ENCODE results near the gene SPTBN4. TPM values are rescaled to one million over a fixed set of nuclear protein-coding genes. Genes with fewer than 3 reads are reported as not detected.
"Not testable (repeated sequence)": the region's sequence is repeated elsewhere in the genome, so short reads cannot be mapped to it uniquely, and the experiment has no call there.

Gene SPTBN4
- total RNA-seq, 6 experiments from 2014 or later = 0.17 to 0.96 (median 0.54) TPM

- DNase-seq = no peak
- Mint-ChIP-seq H3K27me3 (ENCODE audit: insufficient read depth) (peaks cover 53% of the 10 kb centered on the region), H3K36me3 (ENCODE audit: low read depth) (no peaks in the 10 kb centered on the region), H3K9me3 (no peaks in the 10 kb centered on the region), H3K4me1 (ENCODE audit: low read depth) (no peaks in the 10 kb centered on the region), H3K4me3 (no peak overlapping the region), H3K27ac (no peak overlapping the region)
- TF ChIP-seq CTCF (IDR thresholded peaks at IDR 0.05) = no peak
Measured at GRCh38 chr19:40513345-40513678, 46.5 kb downstream of the SPTBN4 start.

- no peaks in the 10 kb centered on the region for H3K9me3 Mint-ChIP-seq
- no peak overlapping the region for H3K4me3 Mint-ChIP-seq
- no peaks in the 10 kb centered on the region for H3K36me3 Mint-ChIP-seq (ENCODE audit: low read depth)
- DNase-seq = no peak
- no peak for TF ChIP-seq CTCF (IDR thresholded peaks at IDR 0.05)
- no peaks in the 10 kb centered on the region for H3K4me1 Mint-ChIP-seq (ENCODE audit: low read depth)
- H3K27me3 Mint-ChIP-seq (ENCODE audit: insufficient read depth) = peaks cover 53% of the 10 kb centered on the region
- no peak overlapping the region for H3K27ac Mint-ChIP-seq
Measured at GRCh38 chr19:40513741-40514315, 47.0 kb downstream of the SPTBN4 start.

- Mint-ChIP-seq H3K9me3 (no peaks in the 10 kb centered on the region), H3K27ac (no peak overlapping the region), H3K27me3 (ENCODE audit: insufficient read depth) (peaks cover 41% of the 10 kb centered on the region), H3K36me3 (ENCODE audit: low read depth) (no peaks in the 10 kb centered on the region), H3K4me3 (no peak overlapping the region), H3K4me1 (ENCODE audit: low read depth) (no peaks in the 10 kb centered on the region)
- DNase-seq = no peak
- TF ChIP-seq CTCF (IDR thresholded peaks at IDR 0.05) = no peak
Measured at GRCh38 chr19:40517248-40517647, 50.4 kb downstream of the SPTBN4 start.

GRCh38 chr19:40519352-40520322 is 52.8 kb downstream of the SPTBN4 start:
- Mint-ChIP-seq H3K27ac (no peak overlapping the region), H3K4me3 (no peak overlapping the region), H3K36me3 (ENCODE audit: low read depth) (no peaks in the 10 kb centered on the region), H3K9me3 (no peaks in the 10 kb centered on the region), H3K27me3 (ENCODE audit: insufficient read depth) (peaks cover 31% of the 10 kb centered on the region), H3K4me1 (ENCODE audit: low read depth) (no peaks in the 10 kb centered on the region)
- DNase-seq = no peak
- TF ChIP-seq CTCF (IDR thresholded peaks at IDR 0.05) = no peak

- no peaks in the 10 kb centered on the region for H3K36me3 Mint-ChIP-seq (ENCODE audit: low read depth)
- peaks cover 32% of the 10 kb centered on the region for H3K27me3 Mint-ChIP-seq (ENCODE audit: insufficient read depth)
- H3K4me1 Mint-ChIP-seq (ENCODE audit: low read depth) = no peaks in the 10 kb centered on the region
Measured at GRCh38 chr19:40521276-40521675, 54.5 kb downstream of the SPTBN4 start.

GRCh38 chr19:40521900-40522299 is 55.1 kb downstream of the SPTBN4 start:
- not testable (repeated sequence) for H3K27ac Mint-ChIP-seq; H3K4me3 Mint-ChIP-seq; H3K36me3 Mint-ChIP-seq (ENCODE audit: low read depth); H3K4me1 Mint-ChIP-seq (ENCODE audit: low read depth); DNase-seq; H3K9me3 Mint-ChIP-seq
- peaks cover 30% of the 10 kb centered on the region for H3K27me3 Mint-ChIP-seq (ENCODE audit: insufficient read depth)

More at GRCh38 chr19:40521276-40521675, 54.5 kb downstream of the SPTBN4 start:
- Mint-ChIP-seq H3K9me3 (no peaks in the 10 kb centered on the region), H3K4me3 (no peak overlapping the region), H3K27ac (no peak overlapping the region)
- TF ChIP-seq CTCF (IDR thresholded peaks at IDR 0.05) = peak; percentile 68; the same call in 1 of the 2 replicates
- peak; percentile 19 for DNase-seq

All from HFFc6 (cell line).